Subcutaneous adipose tissue (tissue), 4 donors: Measurements from ENCODE around the gene VTI1A. TPM values are rescaled to one million over a fixed set of nuclear protein-coding genes. Genes with fewer than 3 reads are reported as not detected.

Experiments
- total RNA-seq, 4 donors: library from RNA; depleted of rRNA; stranded (reverse); fragments of >200 nt; gene quantifications; one replicate each; pipeline ENCODE4 v1.1.0, GENCODE V29; 2016
- TF ChIP-seq, protein P1 (sequence below): fragments of 450-650 bp; IDR thresholded peaks from one replicate; pipeline ENCODE4 v1.5.1; 2016; ENCODE audit warnings: low read depth, mild to moderate bottlenecking, control low read depth, antibody characterized with exemption, moderate library complexity

The VTI1A gene
- total RNA-seq, 4 donors from 2014 or later: 48.4 to 70.3 (median 61.9) TPM

- TF ChIP-seq, protein P1, sequence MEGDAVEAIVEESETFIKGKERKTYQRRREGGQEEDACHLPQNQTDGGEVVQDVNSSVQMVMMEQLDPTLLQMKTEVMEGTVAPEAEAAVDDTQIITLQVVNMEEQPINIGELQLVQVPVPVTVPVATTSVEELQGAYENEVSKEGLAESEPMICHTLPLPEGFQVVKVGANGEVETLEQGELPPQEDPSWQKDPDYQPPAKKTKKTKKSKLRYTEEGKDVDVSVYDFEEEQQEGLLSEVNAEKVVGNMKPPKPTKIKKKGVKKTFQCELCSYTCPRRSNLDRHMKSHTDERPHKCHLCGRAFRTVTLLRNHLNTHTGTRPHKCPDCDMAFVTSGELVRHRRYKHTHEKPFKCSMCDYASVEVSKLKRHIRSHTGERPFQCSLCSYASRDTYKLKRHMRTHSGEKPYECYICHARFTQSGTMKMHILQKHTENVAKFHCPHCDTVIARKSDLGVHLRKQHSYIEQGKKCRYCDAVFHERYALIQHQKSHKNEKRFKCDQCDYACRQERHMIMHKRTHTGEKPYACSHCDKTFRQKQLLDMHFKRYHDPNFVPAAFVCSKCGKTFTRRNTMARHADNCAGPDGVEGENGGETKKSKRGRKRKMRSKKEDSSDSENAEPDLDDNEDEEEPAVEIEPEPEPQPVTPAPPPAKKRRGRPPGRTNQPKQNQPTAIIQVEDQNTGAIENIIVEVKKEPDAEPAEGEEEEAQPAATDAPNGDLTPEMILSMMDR: no peak
Measured at GRCh38 chr10:112711366-112711765, 264.4 kb downstream of the VTI1A start.

DNA sequence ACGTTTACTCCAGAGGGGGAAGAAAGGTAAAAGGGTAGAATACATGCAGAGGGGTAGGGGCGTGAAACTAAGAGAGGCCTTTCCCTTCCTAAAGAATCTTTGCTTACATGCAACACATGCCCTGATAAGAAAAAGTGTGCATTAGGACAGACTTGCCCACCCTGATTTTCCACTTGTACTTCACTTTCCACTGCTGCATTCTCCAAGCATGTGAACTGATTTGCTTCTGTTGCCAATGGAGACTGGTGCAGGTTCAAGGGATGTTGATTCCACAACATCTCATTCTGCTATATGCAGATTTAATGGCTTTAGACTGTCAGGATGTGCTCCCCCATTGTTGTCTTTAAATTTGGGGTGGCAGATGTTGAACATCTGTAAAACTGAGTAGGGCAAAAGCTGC is 265.5 kb downstream of the VTI1A start:
- TF ChIP-seq, protein P1: no peak

- TF ChIP-seq, protein P1: no peak
Measured at GRCh38 chr10:112713411-112713810, 266.4 kb downstream of the VTI1A start.

GRCh38 chr10:112715581-112715980 is 268.6 kb downstream of the VTI1A start:
- TF ChIP-seq, protein P1: no peak

- TF ChIP-seq, protein P1: no peak
Measured at GRCh38 chr10:112716076-112716475, 269.1 kb downstream of the VTI1A start.

GRCh38 chr10:112716924-112717413 is 270.0 kb downstream of the VTI1A start:
- TF ChIP-seq, protein P1: no peak

DNA sequence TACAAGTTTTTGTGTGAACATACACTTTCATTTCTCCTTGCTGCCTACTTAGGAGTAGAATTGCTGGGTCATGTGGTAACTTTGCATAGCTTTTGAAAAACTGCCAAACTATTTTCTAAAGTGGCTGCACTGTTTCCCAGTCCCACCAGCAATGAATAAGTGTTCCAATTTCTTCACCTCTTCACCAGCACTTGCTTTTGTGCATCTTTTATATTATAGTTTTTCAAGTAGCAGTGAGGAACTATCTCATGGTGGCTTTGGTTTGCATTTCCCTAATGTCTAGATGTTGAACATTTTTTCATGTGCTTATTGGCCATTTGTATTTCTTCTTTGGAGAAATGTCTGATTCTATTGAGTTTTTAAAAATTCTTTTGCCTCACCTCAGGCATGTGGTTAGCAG is 273.2 kb downstream of the VTI1A start:
- TF ChIP-seq, protein P1: no peak
